ENCODE measurements around the gene ARHGAP26. TPM values are rescaled to one million over a fixed set of nuclear protein-coding genes. Genes with fewer than 3 reads are reported as not detected.

Gene ARHGAP26
- total RNA-seq, 1 experiment from 2014 or later = 34.5 TPM

DNA sequence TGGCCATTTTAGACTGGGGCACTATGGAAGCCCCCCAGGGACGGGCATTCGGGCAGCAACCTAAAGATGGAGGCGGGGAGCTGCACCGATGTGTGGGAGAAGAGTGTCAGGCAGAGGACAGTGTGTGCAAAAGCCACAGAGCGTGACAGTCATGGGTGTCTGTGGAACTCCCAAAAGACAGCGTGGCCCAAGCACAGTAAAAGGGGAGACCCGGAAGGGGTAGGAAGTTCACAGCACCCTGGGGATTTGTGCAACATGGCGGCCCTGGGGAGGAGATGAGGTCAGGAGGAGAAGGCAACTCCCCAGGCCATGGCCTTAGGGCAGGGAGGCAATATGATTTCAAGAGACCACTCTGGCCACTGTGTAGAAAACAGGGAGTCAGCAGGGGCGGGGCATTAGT lies 45.4 kb upstream of the ARHGAP26 start:
- POLR2A ChIA-PET = no interaction called here
- ATAC-seq (no peak), DNase-seq (ENCODE audit: low read depth, low spot score) (no peak)
- TF ChIP-seq EZH2phosphoT487 (IDR thresholded peaks at IDR 0.05; ENCODE audit: borderline replicate concordance) (no peak), SIN3A (IDR thresholded peaks at IDR 0.05; ENCODE audit: low read depth) (no peak), SP1 (IDR thresholded peaks at IDR 0.05; ENCODE audit: low read depth) (no peak), TCF7L2 (IDR thresholded peaks at IDR 0.05; ENCODE audit: borderline replicate concordance, extremely low read depth, insufficient read depth, insufficient read length) (no peak)
- H3K79me2 ChIP-seq (ENCODE audit: insufficient read depth, low read length) = no peaks in the 10 kb centered on the region
- RAD21 ChIA-PET (ENCODE audit: low non-redundant PET in 1 of 2, low total read pairs in 2 of 2, uncharacterized antibody in 2 of 2, unreplicated experiment in 2 of 2) = interaction anchor here in 1 of 2 experiments (0.7 kb wide), 1 partner anchor 188 kb away, joined by 3 read pairs; no protein-coding TSS in a partner anchor
- H3K27me3 ChIP-seq (ENCODE audit: insufficient read depth, low read length) = no peaks in the 10 kb centered on the region
- H2AFZ ChIP-seq (ENCODE audit: low read depth, low read length, poor library complexity, severe bottlenecking) = no peak overlapping the region
- H3K9me3 ChIP-seq (ENCODE audit: control insufficient read depth in 1 of 2, insufficient read depth in 1 of 2, low read depth in 1 of 2, low read length in 2 of 2) = no peaks in the 10 kb centered on the region
- CTCF ChIA-PET = interaction anchor here (4.6 kb wide), 1 partner anchor 12 kb away, joined by 42 read pairs; no protein-coding TSS in a partner anchor
- H3K36me3 ChIP-seq (ENCODE audit: control insufficient read depth in 1 of 2, insufficient read depth in 2 of 2, low read length in 2 of 2) = no peaks in the 10 kb centered on the region
- intact Hi-C loops (cut with micrococcal nuclease) = no loop called here
- no peaks in the 10 kb centered on the region for H4K20me1 ChIP-seq (ENCODE audit: insufficient read depth)
- no peaks in the 10 kb centered on the region for H3K9me2 ChIP-seq (ENCODE audit: insufficient read depth)
- H3K9ac ChIP-seq (ENCODE audit: low read length) = no peak overlapping the region
- H3K4me1 ChIP-seq (ENCODE audit: control insufficient read depth in 1 of 2, insufficient read depth in 2 of 2, low read length in 2 of 2) = peaks cover 0 to 10% of the 10 kb centered on the region in 2 experiments; a peak in 2 of 4 replicates
- BruUV-seq (replicated peaks) = no TSS peak
- no peak overlapping the region for H3K4me2 ChIP-seq (ENCODE audit: low read length)
- no peak overlapping the region for H3K27ac ChIP-seq (ENCODE audit: low read depth, low read length)
- no peak overlapping the region for H3K4me3 ChIP-seq (replicated peaks in 1 of 2; ENCODE audit: low read depth in 1 of 2, low read length in 2 of 2)

DNA sequence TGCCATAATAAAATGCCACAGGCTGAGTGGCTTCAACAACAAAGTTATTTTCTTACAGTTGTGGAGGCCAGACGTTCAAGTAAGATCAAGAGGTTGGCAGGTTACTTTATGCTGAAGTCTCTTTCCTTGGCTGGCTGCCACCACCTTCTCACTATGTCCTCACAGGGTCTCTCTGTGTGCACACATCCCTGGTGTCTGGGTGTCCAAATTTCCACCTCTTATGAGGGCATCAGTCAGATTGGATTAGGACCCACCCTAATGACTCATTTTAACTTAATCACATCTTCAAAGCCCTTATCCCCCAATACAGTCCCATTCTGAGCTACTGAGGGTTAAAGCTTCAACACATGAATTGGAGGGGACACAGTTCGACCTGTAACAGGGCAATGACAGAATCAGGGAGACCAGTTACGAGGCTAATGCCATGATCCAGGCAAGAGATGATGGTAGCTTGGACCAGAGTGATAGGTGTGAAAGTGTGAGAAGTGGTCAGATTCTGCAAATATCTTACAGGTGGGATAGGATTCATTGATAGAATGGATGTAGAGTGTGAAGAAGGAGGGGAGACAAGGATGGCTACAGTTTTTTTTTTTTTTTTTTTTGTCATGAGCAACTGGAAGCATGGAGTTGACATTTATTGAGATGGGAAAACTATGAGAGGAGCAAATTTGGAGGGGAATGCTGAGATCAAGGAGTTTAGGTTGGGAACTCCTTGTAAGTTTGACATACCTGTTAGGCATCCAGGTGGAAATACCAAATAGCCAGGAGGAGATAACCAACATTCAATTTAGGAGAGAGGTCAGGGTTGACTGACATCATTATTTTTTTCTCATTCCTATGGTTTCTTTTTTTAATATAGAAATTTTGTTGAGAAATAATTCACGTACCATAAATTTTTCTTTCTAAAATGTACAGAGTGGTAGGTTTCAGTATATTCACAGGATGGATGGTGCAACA lies 44.7 kb upstream of the ARHGAP26 start:
- Histone ChIP-seq H3K36me3 (ENCODE audit: control insufficient read depth in 1 of 2, insufficient read depth in 2 of 2, low read length in 2 of 2) (no peaks in the 10 kb centered on the region), H3K27me3 (ENCODE audit: insufficient read depth, low read length) (no peaks in the 10 kb centered on the region), H3K4me1 (ENCODE audit: control insufficient read depth in 1 of 2, insufficient read depth in 2 of 2, low read length in 2 of 2) (peaks cover 0 to 10% of the 10 kb centered on the region in 2 experiments; a peak in 2 of 4 replicates), H4K20me1 (ENCODE audit: insufficient read depth) (no peaks in the 10 kb centered on the region), H3K9ac (ENCODE audit: low read length) (no peak overlapping the region), H3K9me2 (ENCODE audit: insufficient read depth) (no peaks in the 10 kb centered on the region), H2AFZ (ENCODE audit: low read depth, low read length, poor library complexity, severe bottlenecking) (no peak overlapping the region), H3K4me3 (replicated peaks in 1 of 2; ENCODE audit: low read depth in 1 of 2, low read length in 2 of 2) (no peak overlapping the region), H3K9me3 (ENCODE audit: control insufficient read depth in 1 of 2, insufficient read depth in 1 of 2, low read depth in 1 of 2, low read length in 2 of 2) (no peaks in the 10 kb centered on the region), H3K79me2 (ENCODE audit: insufficient read depth, low read length) (no peaks in the 10 kb centered on the region), H3K27ac (ENCODE audit: low read depth, low read length) (no peak overlapping the region), H3K4me2 (ENCODE audit: low read length) (no peak overlapping the region)
- POLR2A ChIA-PET = no interaction called here
- ATAC-seq (no peak), DNase-seq (ENCODE audit: low read depth, low spot score) (no peak)
- no peak for TF ChIP-seq SIN3A (IDR thresholded peaks at IDR 0.05; ENCODE audit: low read depth)
- TF ChIP-seq ATF3 (IDR thresholded peaks at IDR 0.05) = no peak
- TF ChIP-seq YY1 (IDR thresholded peaks at IDR 0.05; ENCODE audit: extremely low read depth, insufficient replicate concordance, low read depth, low read length) = no peak
- no peak for TF ChIP-seq EGR1 (IDR thresholded peaks at IDR 0.05; ENCODE audit: low read depth)
- TF ChIP-seq, protein P1, sequence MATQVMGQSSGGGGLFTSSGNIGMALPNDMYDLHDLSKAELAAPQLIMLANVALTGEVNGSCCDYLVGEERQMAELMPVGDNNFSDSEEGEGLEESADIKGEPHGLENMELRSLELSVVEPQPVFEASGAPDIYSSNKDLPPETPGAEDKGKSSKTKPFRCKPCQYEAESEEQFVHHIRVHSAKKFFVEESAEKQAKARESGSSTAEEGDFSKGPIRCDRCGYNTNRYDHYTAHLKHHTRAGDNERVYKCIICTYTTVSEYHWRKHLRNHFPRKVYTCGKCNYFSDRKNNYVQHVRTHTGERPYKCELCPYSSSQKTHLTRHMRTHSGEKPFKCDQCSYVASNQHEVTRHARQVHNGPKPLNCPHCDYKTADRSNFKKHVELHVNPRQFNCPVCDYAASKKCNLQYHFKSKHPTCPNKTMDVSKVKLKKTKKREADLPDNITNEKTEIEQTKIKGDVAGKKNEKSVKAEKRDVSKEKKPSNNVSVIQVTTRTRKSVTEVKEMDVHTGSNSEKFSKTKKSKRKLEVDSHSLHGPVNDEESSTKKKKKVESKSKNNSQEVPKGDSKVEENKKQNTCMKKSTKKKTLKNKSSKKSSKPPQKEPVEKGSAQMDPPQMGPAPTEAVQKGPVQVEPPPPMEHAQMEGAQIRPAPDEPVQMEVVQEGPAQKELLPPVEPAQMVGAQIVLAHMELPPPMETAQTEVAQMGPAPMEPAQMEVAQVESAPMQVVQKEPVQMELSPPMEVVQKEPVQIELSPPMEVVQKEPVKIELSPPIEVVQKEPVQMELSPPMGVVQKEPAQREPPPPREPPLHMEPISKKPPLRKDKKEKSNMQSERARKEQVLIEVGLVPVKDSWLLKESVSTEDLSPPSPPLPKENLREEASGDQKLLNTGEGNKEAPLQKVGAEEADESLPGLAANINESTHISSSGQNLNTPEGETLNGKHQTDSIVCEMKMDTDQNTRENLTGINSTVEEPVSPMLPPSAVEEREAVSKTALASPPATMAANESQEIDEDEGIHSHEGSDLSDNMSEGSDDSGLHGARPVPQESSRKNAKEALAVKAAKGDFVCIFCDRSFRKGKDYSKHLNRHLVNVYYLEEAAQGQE (IDR thresholded peaks at IDR 0.05; ENCODE audit: low read depth) = no peak
- TF ChIP-seq SP1 (IDR thresholded peaks at IDR 0.05; ENCODE audit: low read depth) = no peak
- TF ChIP-seq EZH2 (IDR thresholded peaks at IDR 0.05) = no peak
- no peak for TF ChIP-seq RAD21 (IDR thresholded peaks at IDR 0.05; ENCODE audit: low read depth)
- TF ChIP-seq FOSL1 (IDR thresholded peaks at IDR 0.05; ENCODE audit: low read depth) = no peak
- RAD21 ChIA-PET (ENCODE audit: low non-redundant PET in 1 of 2, low total read pairs in 2 of 2, uncharacterized antibody in 2 of 2, unreplicated experiment in 2 of 2) = interaction anchor here in 1 of 2 experiments (0.7 kb wide), 1 partner anchor 188 kb away, joined by 3 read pairs; no protein-coding TSS in a partner anchor
- no TSS peak for BruUV-seq (replicated peaks)
- intact Hi-C loops (cut with micrococcal nuclease) = no loop called here
- CTCF ChIA-PET = interaction anchor here (4.6 kb wide), 1 partner anchor 13 kb away, joined by 42 read pairs; no protein-coding TSS in a partner anchor
